Head of caudate nucleus (tissue), 42 donors: ENCODE measurements around the gene APBB2.
"Not testable (repeated sequence)": the region's sequence is repeated elsewhere in the genome, so short reads cannot be mapped to it uniquely, and the experiment has no call there.

ENCODE experiments used
- DNase-seq, 42 donors: peaks; one replicate each; pipeline versions ENCODE4 v3.0.0 to v3.0.0-alpha.2; 2020 to 2021; ENCODE audit warnings: mixed read lengths in 7 of 42
- intact Hi-C: fragments of 100-400 bp; cut with DNase I; formaldehyde crosslinking; loops from one replicate; pipeline ENCODE4 v1.15.0; 2022

The APBB2 gene

DNA sequence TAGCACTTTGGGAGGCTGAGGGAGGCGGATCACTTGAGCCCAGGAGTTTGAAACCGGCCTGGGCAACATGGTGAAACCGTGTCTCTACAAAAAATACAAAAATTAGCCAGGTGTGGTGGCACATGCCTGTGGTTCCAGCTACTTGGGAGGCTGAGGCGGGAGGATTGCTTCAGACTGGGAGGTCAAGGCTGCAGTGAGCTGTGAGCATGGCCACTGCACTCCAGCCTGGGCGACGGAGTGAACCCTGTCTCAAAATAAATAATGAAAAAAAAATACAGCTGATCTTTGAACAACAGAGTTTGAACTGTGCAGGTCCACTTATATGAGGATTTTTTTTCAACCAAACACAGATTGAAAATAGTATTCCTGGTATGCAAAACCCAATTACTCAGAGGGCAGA lies 397.2 kb downstream of the APBB2 start:
- intact Hi-C loops: not testable (repeated sequence)

DNA sequence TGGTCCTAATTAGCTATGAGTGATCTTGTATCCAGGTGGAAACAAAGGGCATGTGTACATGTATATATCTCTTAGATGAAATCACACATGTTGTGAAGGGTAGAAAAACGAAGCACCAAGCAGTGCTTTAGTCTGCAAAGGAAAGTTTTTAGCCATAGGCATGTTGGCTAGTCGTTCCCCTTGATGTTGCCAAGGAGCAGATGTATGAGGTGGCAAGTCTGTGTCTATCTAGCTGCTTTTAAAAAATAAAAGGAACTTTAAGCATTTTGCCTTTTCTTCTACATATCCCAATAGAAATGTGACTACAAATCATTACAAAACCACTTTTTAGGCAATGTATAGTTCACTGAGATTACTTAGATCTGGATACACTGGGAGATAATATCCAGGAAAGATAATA lies 401.5 kb downstream of the APBB2 start:
- intact Hi-C loops: no loop called here
- DNase-seq: no peak

More for the DNA sequence above, 397.2 kb downstream of the APBB2 start:
- DNase-seq: not testable (repeated sequence)

DNA sequence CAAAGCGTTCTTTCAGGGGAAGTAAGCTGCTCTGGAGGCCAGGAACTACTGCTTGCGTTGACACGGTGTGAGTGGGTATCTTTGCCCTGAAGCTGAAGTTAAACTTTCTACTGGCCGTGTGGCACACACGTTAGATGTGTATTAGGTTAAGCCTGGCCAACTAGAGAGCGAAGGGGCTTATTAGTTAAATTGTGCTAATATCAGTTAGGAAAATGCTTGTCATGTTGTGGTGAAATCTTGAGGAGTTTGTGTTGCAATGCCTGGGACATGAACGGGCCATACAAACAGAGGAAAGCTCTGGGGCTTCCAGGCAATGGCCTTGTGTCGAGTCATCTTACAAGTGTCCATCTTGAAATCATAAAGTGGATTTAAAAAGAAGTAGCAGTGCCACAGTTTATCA lies 402.0 kb downstream of the APBB2 start:
- intact Hi-C loops: no loop called here
- DNase-seq: no peak

DNA sequence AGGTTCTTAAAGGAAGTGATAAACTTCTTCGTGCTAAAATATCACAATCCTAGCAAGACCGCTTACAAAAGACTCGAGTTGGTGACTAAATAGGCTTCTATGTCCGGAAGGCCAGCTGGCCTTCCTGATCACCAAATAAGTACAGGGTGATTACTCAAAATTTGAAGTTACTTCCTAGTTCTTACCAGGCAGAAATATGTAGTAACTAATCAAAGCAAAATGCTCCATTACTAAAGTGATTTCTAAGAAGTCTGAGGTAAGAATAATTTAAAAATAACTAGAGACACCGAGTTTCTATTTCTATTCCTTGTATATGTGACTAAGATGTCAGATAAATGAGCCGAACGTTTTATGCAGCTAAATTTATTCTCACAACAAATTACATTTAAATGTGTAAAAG lies 402.4 kb downstream of the APBB2 start:
- intact Hi-C loops: no loop called here
- no peak for DNase-seq

- DNase-seq: no peak
- intact Hi-C loops: no loop called here
These were observed 405.4 kb downstream of the APBB2 start for GRCh38 chr4:40808926-40809457.

GRCh38 chr4:40804598-40804997 lies 409.7 kb downstream of the APBB2 start:
- intact Hi-C loops: no loop called here
- no peak for DNase-seq

GRCh38 chr4:40800064-40800463 lies 414.3 kb downstream of the APBB2 start:
- intact Hi-C loops: no loop called here
- no peak for DNase-seq

GRCh38 chr4:40789771-40790170 lies 424.6 kb downstream of the APBB2 start:
- intact Hi-C loops: no loop called here
- DNase-seq: no peak

- intact Hi-C loops: no loop called here
These were observed 425.3 kb downstream of the APBB2 start for GRCh38 chr4:40789031-40789430.

GRCh38 chr4:40788331-40788730 lies 426.0 kb downstream of the APBB2 start:
- intact Hi-C loops: no loop called here
- DNase-seq: no peak

More at GRCh38 chr4:40789031-40789430, 425.3 kb downstream of the APBB2 start:
- no peak for DNase-seq

DNA sequence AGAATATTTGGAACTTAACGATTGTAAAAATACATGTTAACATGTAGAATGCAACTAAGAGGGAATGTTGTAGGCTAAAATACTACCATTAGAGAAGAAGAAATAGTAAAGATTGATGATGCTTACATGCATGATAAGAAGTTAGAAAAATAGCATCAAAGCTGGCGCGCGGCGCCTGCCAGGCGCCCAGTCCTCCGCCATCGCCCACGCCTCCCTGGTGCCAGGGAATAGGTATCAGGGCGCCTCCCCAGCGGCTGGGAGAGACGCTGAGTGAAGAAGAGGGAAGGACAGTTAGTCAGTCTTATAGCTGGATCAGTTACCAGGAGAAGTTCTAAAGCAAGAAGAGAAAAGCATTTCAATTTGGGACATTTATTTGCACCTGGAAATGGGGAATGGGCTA lies 428.6 kb downstream of the APBB2 start:
- intact Hi-C loops: no loop called here
- DNase-seq: no peak

DNA sequence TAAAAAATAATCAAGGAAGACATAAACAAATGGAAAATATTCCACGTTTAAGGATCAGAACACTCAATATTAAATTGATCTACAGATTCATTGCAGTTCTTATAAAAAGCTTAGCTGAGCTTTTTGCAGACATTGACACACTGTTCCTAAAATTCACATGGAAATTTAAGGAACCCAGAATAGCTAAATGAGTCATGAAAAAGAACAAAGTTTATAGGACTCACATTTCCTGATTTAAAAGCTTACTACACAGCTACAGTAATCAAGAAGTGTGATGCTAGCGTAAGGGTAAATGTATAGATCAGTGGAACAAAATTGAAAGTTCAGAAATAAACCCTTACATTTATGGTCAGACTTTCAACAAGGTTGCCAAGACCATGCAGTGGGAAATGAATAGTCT lies 431.5 kb downstream of the APBB2 start:
- intact Hi-C loops: no loop called here
- DNase-seq: no peak

- no peak for DNase-seq
- intact Hi-C loops: no loop called here
These were observed 436.3 kb downstream of the APBB2 start for GRCh38 chr4:40778090-40778489.

- no peak for DNase-seq
- intact Hi-C loops: no loop called here
These were observed 445.1 kb downstream of the APBB2 start for GRCh38 chr4:40769266-40769665.

- no peak for DNase-seq
- intact Hi-C loops: no loop called here
These were observed 451.1 kb downstream of the APBB2 start for GRCh38 chr4:40763228-40763716.
